Smooth muscle cell (in vitro differentiated cells): ENCODE results near the gene ITGA8. TPM values are rescaled to one million over a fixed set of nuclear protein-coding genes. Genes with fewer than 3 reads are reported as not detected.

ENCODE experiments used
- DNase-seq: peaks from one replicate; lab custom pipeline; 2025; ENCODE audit not compliant: unreplicated experiment; lab: John Stamatoyannopoulos, UW
- H2AFZ ChIP-seq: fragments of 200-600 bp; sonication (generic); 2 replicates; pipeline ENCODE4 v1.6.0; 2016; ENCODE audit warnings: antibody characterized with exemption, low read depth, mild to moderate bottlenecking
- H3F3A ChIP-seq: fragments of 200-600 bp; sonication (generic); 2 replicates; pipeline ENCODE4 v1.6.0; 2017; ENCODE audit warnings: antibody characterized with exemption, low read depth
- H3K27ac ChIP-seq: fragments of 200-600 bp; sonication (generic); 2 replicates; pipeline ENCODE4 v1.5.1; 2016; ENCODE audit warnings: low read depth, mild to moderate bottlenecking
- H3K27me3 ChIP-seq: fragments of 200-600 bp; sonication (generic); 2 replicates; pipeline ENCODE4 v1.6.1; 2016; ENCODE audit warnings: low read depth, mild to moderate bottlenecking
- H3K36me3 ChIP-seq: fragments of 200-600 bp; sonication (generic); 2 replicates; pipeline ENCODE4 v1.5.1; 2016; ENCODE audit warnings: low read depth
- H3K4me1 ChIP-seq: fragments of 200-600 bp; sonication (generic); 2 replicates; pipeline ENCODE4 v1.5.1; 2016; ENCODE audit warnings: low read depth
- H3K4me2 ChIP-seq: fragments of 200-600 bp; sonication (generic); 2 replicates; pipeline ENCODE4 v1.6.0; 2016; ENCODE audit warnings: mild to moderate bottlenecking
- H3K4me3 ChIP-seq: fragments of 200-600 bp; sonication (generic); 2 replicates; pipeline ENCODE4 v1.5.1; 2016; ENCODE audit warnings: mild to moderate bottlenecking
- H3K79me2 ChIP-seq: fragments of 200-600 bp; sonication (generic); 2 replicates; pipeline ENCODE4 v1.6.0; 2016; ENCODE audit warnings: low read depth, mild to moderate bottlenecking
- H3K9ac ChIP-seq: fragments of 200-600 bp; sonication (generic); 2 replicates; pipeline ENCODE4 v1.6.0; 2016; ENCODE audit warnings: low read depth
- H3K9me3 ChIP-seq: fragments of 200-600 bp; sonication (generic); replicated peaks from 2 replicates; pipeline ENCODE4 v1.5.1; 2016; ENCODE audit warnings: low read depth
- H4K20me1 ChIP-seq: fragments of 200-600 bp; sonication (generic); 2 replicates; pipeline ENCODE4 v1.6.0; 2016; ENCODE audit warnings: low read depth
- CTCF ChIP-seq: fragments of 200-600 bp; sonication (generic); IDR thresholded peaks from 2 replicates; pipeline ENCODE4 v1.5.1; 2017; ENCODE audit warnings: borderline replicate concordance, mild to moderate bottlenecking, antibody characterized with exemption; ENCODE audit not compliant: insufficient read depth, poor library complexity, severe bottlenecking
- WGBS: methylation state at CpG from one replicate; pipeline ENCODE4 v1.1.7; 2016; ENCODE audit warnings: low lambda C conversion rate; 5-methylcytosine and 5-hydroxymethylcytosine counted together
- polyA plus RNA-seq: library from polyadenylated mRNA; unstranded; fragments of >200 nt; fragmentation: Nextera tagmentation; extraction: Ambion mirVana; gene quantifications from 2 replicates; pipeline ENCODE4 v1.2.1, GENCODE V29; 2016
- total RNA-seq: library from RNA; depleted of rRNA; stranded (reverse); fragments of >200 nt; gene quantifications from 2 replicates; pipeline ENCODE4 v1.2.3, GENCODE V29; 2014

Gene ITGA8
- total and polyA plus RNA-seq, 2 experiments from 2014 or later, result 0.02 to 0.36 TPM

GRCh38 chr10:15483215-15484075 lies 236.3 kb downstream of the ITGA8 start:
- Histone ChIP-seq H3K27ac (no peak overlapping the region), H3K4me2 (no peak overlapping the region), H4K20me1 (no peaks in the 10 kb centered on the region), H3K4me3 (no peak overlapping the region), H3K9ac (no peak overlapping the region), H3F3A (no peaks in the 10 kb centered on the region), H2AFZ (no peak overlapping the region), H3K27me3 (no peaks in the 10 kb centered on the region), H3K9me3 (no peaks in the 10 kb centered on the region), H3K79me2 (no peaks in the 10 kb centered on the region), H3K4me1 (peaks cover 14% of the 10 kb centered on the region), H3K36me3 (no peaks in the 10 kb centered on the region)
- DNase-seq, result no peak
- whole genome bisulfite sequencing, result 58% methylated on average over 14 of the region's 14 CpGs
- no peak for TF ChIP-seq CTCF

- no peak overlapping the region for H3K9ac ChIP-seq
- 78% methylated on average over 2 of the region's 2 CpGs for WGBS
- no peaks in the 10 kb centered on the region for H3K36me3 ChIP-seq
Measured at GRCh38 chr10:15482156-15482555, 237.6 kb downstream of the ITGA8 start.

GRCh38 chr10:15478950-15479349 lies 240.8 kb downstream of the ITGA8 start:
- no peak overlapping the region for H3K9ac ChIP-seq
- H3F3A ChIP-seq, result no peaks in the 10 kb centered on the region
- H3K36me3 ChIP-seq, result no peaks in the 10 kb centered on the region
- H3K4me2 ChIP-seq, result no peak overlapping the region
- no peaks in the 10 kb centered on the region for H3K79me2 ChIP-seq
- H3K27me3 ChIP-seq, result no peaks in the 10 kb centered on the region
- no peak for DNase-seq
- no peaks in the 10 kb centered on the region for H4K20me1 ChIP-seq
- WGBS, result 84% methylated on average over 2 of the region's 2 CpGs
- no peak for TF ChIP-seq CTCF
- H3K27ac ChIP-seq, result no peak overlapping the region
- peaks cover 15% of the 10 kb centered on the region for H3K4me1 ChIP-seq
- no peaks in the 10 kb centered on the region for H3K9me3 ChIP-seq
- H3K4me3 ChIP-seq, result no peak overlapping the region
- H2AFZ ChIP-seq, result no peak overlapping the region

More at GRCh38 chr10:15482156-15482555, 237.6 kb downstream of the ITGA8 start:
- no peaks in the 10 kb centered on the region for H3K9me3 ChIP-seq
- no peaks in the 10 kb centered on the region for H3K27me3 ChIP-seq
- no peak overlapping the region for H3K4me3 ChIP-seq
- H3F3A ChIP-seq, result no peaks in the 10 kb centered on the region
- no peak overlapping the region for H3K27ac ChIP-seq
- TF ChIP-seq CTCF, result no peak
- no peaks in the 10 kb centered on the region for H4K20me1 ChIP-seq
- no peak overlapping the region for H3K4me2 ChIP-seq
- H3K79me2 ChIP-seq, result no peaks in the 10 kb centered on the region
- H2AFZ ChIP-seq, result no peak overlapping the region
- no peak for DNase-seq
- peaks cover 21% of the 10 kb centered on the region for H3K4me1 ChIP-seq
